Loucy (cell line): ENCODE measurements around the gene SUSD3.

Source experiments
- H2AFZ ChIP-seq: fragments of 200-600 bp; sonication (generic); 2 replicates; pipeline ENCODE4 v1.6.0; 2016; ENCODE audit warnings: antibody characterized with exemption, mild to moderate bottlenecking, low read length, moderate library complexity
- H3F3A ChIP-seq: fragments of 200-600 bp; 2 replicates; pipeline ENCODE4 v1.6.0; 2016; ENCODE audit warnings: antibody characterized with exemption, low read depth, mild to moderate bottlenecking
- H3K27me3 ChIP-seq: fragments of 200-600 bp; sonication (generic); 2 replicates; pipeline ENCODE4 v1.6.1; 2014; ENCODE audit warnings: low read length, mild to moderate bottlenecking; ENCODE audit not compliant: insufficient read depth, poor library complexity, severe bottlenecking
- H3K36me3 ChIP-seq: fragments of 200-600 bp; sonication (generic); 2 replicates; pipeline ENCODE4 v1.6.1; 2016; ENCODE audit warnings: low read length; ENCODE audit not compliant: insufficient read depth
- H3K4me1 ChIP-seq: fragments of 200-600 bp; sonication (generic); 2 replicates; pipeline ENCODE4 v1.5.1; 2014; ENCODE audit warnings: low read length, mild to moderate bottlenecking; ENCODE audit not compliant: insufficient read depth, poor library complexity, severe bottlenecking
- H3K4me2 ChIP-seq: fragments of 200-600 bp; sonication (generic); 2 replicates; pipeline ENCODE4 v1.6.0; 2014; ENCODE audit warnings: antibody characterized with exemption, low read length, low read depth, mild to moderate bottlenecking; ENCODE audit not compliant: poor library complexity, severe bottlenecking
- H3K4me3 ChIP-seq: fragments of 200-600 bp; sonication (generic); 2 replicates; pipeline ENCODE4 v1.5.1; 2014; ENCODE audit warnings: low read length, mild to moderate bottlenecking, mixed read lengths; ENCODE audit not compliant: poor library complexity, severe bottlenecking
- H3K79me2 ChIP-seq: fragments of 200-600 bp; sonication (generic); 2 replicates; pipeline ENCODE4 v1.6.1; 2014; ENCODE audit warnings: low read length; ENCODE audit not compliant: insufficient read depth
- H3K9ac ChIP-seq: fragments of 200-600 bp; sonication (generic); 2 replicates; pipeline ENCODE4 v1.6.0; 2014; ENCODE audit warnings: mild to moderate bottlenecking, low read depth, low read length, moderate library complexity; ENCODE audit not compliant: poor library complexity, severe bottlenecking
- H3K9me2 ChIP-seq: fragments of 200-600 bp; sonication (generic); replicated peaks from 2 replicates; pipeline ENCODE4 v1.6.1; 2016; ENCODE audit warnings: low read depth, low read length, mixed read lengths
- H3K9me3 ChIP-seq: fragments of 200-600 bp; sonication (generic); 2 replicates; pipeline ENCODE4 v1.6.1; 2014; ENCODE audit warnings: mild to moderate bottlenecking, antibody characterized with exemption, low read length, low read depth; ENCODE audit not compliant: insufficient read depth
- H4K20me1 ChIP-seq: fragments of 200-600 bp; sonication (generic); 2 replicates; pipeline ENCODE4 v1.6.0; 2014; ENCODE audit warnings: antibody characterized with exemption, low read length, mild to moderate bottlenecking; ENCODE audit not compliant: insufficient read depth, poor library complexity, severe bottlenecking
- CTCF ChIP-seq: fragments of 200-600 bp; sonication (generic); conservative IDR thresholded peaks from 2 replicates; pipeline ENCODE4 v1.5.1; 2014; ENCODE audit warnings: mild to moderate bottlenecking, antibody characterized with exemption, low read length
- EZH2phosphoT487 ChIP-seq: fragments of 200-600 bp; IDR thresholded peaks from 2 replicates; pipeline ENCODE4 v1.6.1; 2018; ENCODE audit warnings: antibody characterized with exemption, mild to moderate bottlenecking, moderate library complexity, borderline replicate concordance

Gene SUSD3

GRCh38 chr9:93020771-93021670 is 37.5 kb upstream of the SUSD3 start:
- no peaks in the 10 kb centered on the region for H3F3A ChIP-seq
- H3K9me3 ChIP-seq: no peaks in the 10 kb centered on the region
- H3K27me3 ChIP-seq: no peaks in the 10 kb centered on the region
- H2AFZ ChIP-seq: no peak overlapping the region
- peaks cover 20% of the 10 kb centered on the region for H3K4me1 ChIP-seq
- no peaks in the 10 kb centered on the region for H3K79me2 ChIP-seq
- H3K4me3 ChIP-seq: no peak overlapping the region
- H3K36me3 ChIP-seq: peaks cover 75% of the 10 kb centered on the region; the same call in 1 of the 2 replicates
- H4K20me1 ChIP-seq: no peaks in the 10 kb centered on the region
- H3K9ac ChIP-seq: no peak overlapping the region
- no peak overlapping the region for H3K4me2 ChIP-seq
- H3K9me2 ChIP-seq: no peaks in the 10 kb centered on the region
- TF ChIP-seq EZH2phosphoT487 (no peak), CTCF (peak; percentile 16; the same call in 1 of the 2 replicates)

DNA sequence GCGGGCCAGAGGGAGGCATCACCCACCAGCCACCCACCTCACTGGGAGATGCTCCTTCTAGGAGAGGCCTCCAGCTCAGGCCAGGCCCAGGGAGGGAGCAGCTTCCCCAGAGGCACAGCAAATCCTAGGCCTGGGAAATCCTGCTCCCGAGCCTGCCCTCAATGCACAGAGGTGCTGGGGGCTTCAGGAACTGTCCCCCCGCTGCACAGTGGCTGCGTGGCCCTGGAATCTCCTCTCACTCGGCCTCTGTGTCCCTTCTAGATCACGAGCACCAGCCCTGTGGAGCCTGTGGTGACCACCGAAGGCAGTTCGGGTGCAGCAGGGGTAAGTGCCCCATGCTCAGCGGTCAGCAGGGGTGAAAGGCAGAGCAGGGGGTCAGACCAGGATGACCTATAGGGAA is 36.4 kb upstream of the SUSD3 start:
- H4K20me1 ChIP-seq: no peaks in the 10 kb centered on the region
- no peak for TF ChIP-seq CTCF
- TF ChIP-seq EZH2phosphoT487: no peak
- H3F3A ChIP-seq: no peaks in the 10 kb centered on the region
- no peaks in the 10 kb centered on the region for H3K27me3 ChIP-seq
- H2AFZ ChIP-seq: no peak overlapping the region
- no peaks in the 10 kb centered on the region for H3K79me2 ChIP-seq
- H3K9me3 ChIP-seq: no peaks in the 10 kb centered on the region
- H3K4me2 ChIP-seq: no peak overlapping the region
- no peak overlapping the region for H3K9ac ChIP-seq
- peaks cover 69% of the 10 kb centered on the region; the same call in 1 of the 2 replicates for H3K36me3 ChIP-seq
- H3K4me1 ChIP-seq: peaks cover 25% of the 10 kb centered on the region
- no peak overlapping the region for H3K4me3 ChIP-seq
- no peaks in the 10 kb centered on the region for H3K9me2 ChIP-seq

DNA sequence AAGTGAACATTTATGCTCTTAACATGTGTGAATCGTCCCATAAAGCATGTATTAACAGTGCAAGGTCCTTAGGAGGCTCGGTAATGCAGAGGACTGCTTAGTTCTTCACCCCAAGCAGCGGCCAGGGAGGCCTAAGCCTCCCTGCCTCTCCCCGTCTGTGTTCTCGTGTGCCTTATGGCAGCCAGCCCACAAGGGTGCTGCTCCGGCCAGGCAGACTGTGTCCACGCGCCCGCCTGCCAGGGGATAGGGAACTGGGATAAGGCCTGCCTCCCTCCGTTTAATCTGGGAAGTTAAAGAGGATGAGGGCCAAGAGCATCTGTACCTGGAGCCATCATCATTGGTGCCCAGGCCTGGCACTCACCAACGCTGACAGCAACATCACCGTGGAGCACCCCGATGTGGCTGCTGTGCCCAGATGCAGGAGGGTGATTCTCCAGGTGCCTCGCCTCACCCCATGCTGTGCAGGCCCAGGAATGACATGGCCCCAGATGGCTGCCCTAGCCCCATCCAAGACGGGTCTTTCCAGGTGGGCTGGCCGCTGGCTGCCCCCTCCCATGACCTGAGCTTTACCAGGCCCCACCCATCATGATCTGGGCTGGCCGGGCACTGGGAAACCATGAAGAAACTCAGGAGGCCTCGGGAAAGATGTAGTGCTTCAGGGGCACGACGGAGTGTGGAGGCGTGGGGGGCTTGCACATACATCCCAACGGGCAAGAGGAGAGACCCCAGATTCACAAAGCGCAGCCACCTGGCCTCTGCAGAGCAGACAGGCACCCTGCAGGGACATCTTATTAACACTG is 35.6 kb upstream of the SUSD3 start:
- Histone ChIP-seq H3K4me3 (no peak overlapping the region), H3K4me1 (peaks cover 33% of the 10 kb centered on the region), H3K4me2 (no peak overlapping the region), H3K79me2 (no peaks in the 10 kb centered on the region), H3K9me2 (no peaks in the 10 kb centered on the region), H3K27me3 (no peaks in the 10 kb centered on the region), H4K20me1 (no peaks in the 10 kb centered on the region), H3K36me3 (peaks cover 60% of the 10 kb centered on the region; the same call in 1 of the 2 replicates), H2AFZ (no peak overlapping the region), H3F3A (no peaks in the 10 kb centered on the region), H3K9ac (no peak overlapping the region), H3K9me3 (no peaks in the 10 kb centered on the region)
- TF ChIP-seq EZH2phosphoT487 (no peak), CTCF (no peak)
